ENCODE data around the gene PPM1H.

- TF ChIP-seq CHD2 (IDR thresholded peaks at IDR 0.05; ENCODE audit: borderline replicate concordance, low read depth, low read length) (no peak), FOS (IDR thresholded peaks at IDR 0.05; ENCODE audit: borderline replicate concordance, extremely low read depth, insufficient read length) (no peak), JUND (IDR thresholded peaks at IDR 0.05; ENCODE audit: low read depth, low read length) (no peak), SIN3A (IDR thresholded peaks at IDR 0.05; ENCODE audit: low read depth, low read length) (no peak), CBFB (IDR thresholded peaks at IDR 0.05; ENCODE audit: low read depth) (no peak), TBL1XR1 (IDR thresholded peaks at IDR 0.05; ENCODE audit: low read depth, low read length) (no peak)
- TF ChIP-seq, protein P1, sequence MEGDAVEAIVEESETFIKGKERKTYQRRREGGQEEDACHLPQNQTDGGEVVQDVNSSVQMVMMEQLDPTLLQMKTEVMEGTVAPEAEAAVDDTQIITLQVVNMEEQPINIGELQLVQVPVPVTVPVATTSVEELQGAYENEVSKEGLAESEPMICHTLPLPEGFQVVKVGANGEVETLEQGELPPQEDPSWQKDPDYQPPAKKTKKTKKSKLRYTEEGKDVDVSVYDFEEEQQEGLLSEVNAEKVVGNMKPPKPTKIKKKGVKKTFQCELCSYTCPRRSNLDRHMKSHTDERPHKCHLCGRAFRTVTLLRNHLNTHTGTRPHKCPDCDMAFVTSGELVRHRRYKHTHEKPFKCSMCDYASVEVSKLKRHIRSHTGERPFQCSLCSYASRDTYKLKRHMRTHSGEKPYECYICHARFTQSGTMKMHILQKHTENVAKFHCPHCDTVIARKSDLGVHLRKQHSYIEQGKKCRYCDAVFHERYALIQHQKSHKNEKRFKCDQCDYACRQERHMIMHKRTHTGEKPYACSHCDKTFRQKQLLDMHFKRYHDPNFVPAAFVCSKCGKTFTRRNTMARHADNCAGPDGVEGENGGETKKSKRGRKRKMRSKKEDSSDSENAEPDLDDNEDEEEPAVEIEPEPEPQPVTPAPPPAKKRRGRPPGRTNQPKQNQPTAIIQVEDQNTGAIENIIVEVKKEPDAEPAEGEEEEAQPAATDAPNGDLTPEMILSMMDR (IDR thresholded peaks at IDR 0.05 in 2 of 3, conservative IDR thresholded peaks at IDR 0.05 in 1 of 3; ENCODE audit: control insufficient read depth in 2 of 3, extremely low read depth in 1 of 3, insufficient read depth in 1 of 3, low read depth in 3 of 3, low read length in 3 of 3): no peak
Observed at GRCh38 chr12:62817556-62818271, 117.2 kb downstream of the PPM1H start.

Data from GM12878 (cell line).